GM06990 (cell line): ENCODE results near the gene NRCAM.

ENCODE experiments used
- DNase-seq: peaks from one replicate; pipeline ENCODE4 v3.0.0-alpha.2; 2011; ENCODE audit not compliant: insufficient read length; ENCODE audit errors: extremely low read depth
- H3K27me3 ChIP-seq: replicated peaks from 2 replicates; pipeline ENCODE4 v1.6.0; 2011; ENCODE audit warnings: low read length; ENCODE audit not compliant: control insufficient read depth, insufficient read depth
- H3K36me3 ChIP-seq: 2 replicates; pipeline ENCODE4 v1.5.1; 2011; ENCODE audit warnings: low read length; ENCODE audit not compliant: control insufficient read depth, insufficient read depth
- H3K4me3 ChIP-seq: replicated peaks from 2 replicates; pipeline ENCODE4 v1.5.1; 2011; ENCODE audit warnings: low read depth, mild to moderate bottlenecking, control low read depth, low read length
- CTCF ChIP-seq: IDR thresholded peaks from 2 replicates; pipeline ENCODE4 v1.5.1; 2011; ENCODE audit warnings: low read length, control low read depth, mild to moderate bottlenecking, inconsistent platforms; ENCODE audit not compliant: insufficient read depth, poor library complexity, severe bottlenecking

The NRCAM gene

GRCh38 chr7:108299251-108299973, 156.8 kb downstream of the NRCAM start:
- H3K36me3 ChIP-seq: no peaks in the 10 kb centered on the region
- no peak for DNase-seq
- H3K4me3 ChIP-seq: no peak overlapping the region
- H3K27me3 ChIP-seq: no peaks in the 10 kb centered on the region
- no peak for TF ChIP-seq CTCF

- no peak overlapping the region for H3K4me3 ChIP-seq
- TF ChIP-seq CTCF: no peak
- no peak for DNase-seq
- H3K36me3 ChIP-seq: no peaks in the 10 kb centered on the region
- H3K27me3 ChIP-seq: no peaks in the 10 kb centered on the region; the same call in 1 of the 2 replicates
Measured at GRCh38 chr7:108296911-108297310, 159.3 kb downstream of the NRCAM start.

GRCh38 chr7:108294595-108294994, 161.6 kb downstream of the NRCAM start:
- no peak for TF ChIP-seq CTCF
- Histone ChIP-seq H3K36me3 (no peaks in the 10 kb centered on the region), H3K27me3 (no peaks in the 10 kb centered on the region; the same call in 1 of the 2 replicates), H3K4me3 (no peak overlapping the region)
- DNase-seq: peak; percentile 33

GRCh38 chr7:108293149-108293612, 163.1 kb downstream of the NRCAM start:
- DNase-seq: no peak
- no peak overlapping the region for H3K4me3 ChIP-seq
- H3K36me3 ChIP-seq: no peaks in the 10 kb centered on the region
- H3K27me3 ChIP-seq: no peaks in the 10 kb centered on the region; the same call in 1 of the 2 replicates
- no peak for TF ChIP-seq CTCF

GRCh38 chr7:108292541-108292940, 163.7 kb downstream of the NRCAM start:
- no peak overlapping the region for H3K4me3 ChIP-seq
- no peak for TF ChIP-seq CTCF
- H3K36me3 ChIP-seq: no peaks in the 10 kb centered on the region
- H3K27me3 ChIP-seq: no peaks in the 10 kb centered on the region; the same call in 1 of the 2 replicates
- no peak for DNase-seq
